ENCODE data around the gene KCNQ2. TPM values are rescaled to one million over a fixed set of nuclear protein-coding genes. Genes with fewer than 3 reads are reported as not detected.
"Not testable (repeated sequence)": the region's sequence is repeated elsewhere in the genome, so short reads cannot be mapped to it uniquely, and the experiment has no call there.

Gene KCNQ2
- total RNA-seq, 2 experiments from 2014 or later: 0.10 to 0.12 TPM

GRCh38 chr20:63481503-63481902, 9.0 kb upstream of the KCNQ2 start:
- ChIA-PET CTCF (no interaction called here), POLR2A (no interaction called here)

GRCh38 chr20:63479695-63480419, 7.4 kb upstream of the KCNQ2 start:
- peaks cover 20% of the 10 kb centered on the region for H3K27me3 Mint-ChIP-seq
- H3K4me1 Mint-ChIP-seq; H3K27ac Mint-ChIP-seq; POLR2A ChIA-PET; CTCF ChIA-PET; DNase-seq; H3K36me3 Mint-ChIP-seq (ENCODE audit: low read depth); H3K4me3 Mint-ChIP-seq; H3K9me3 Mint-ChIP-seq: not testable (repeated sequence)

More at GRCh38 chr20:63481503-63481902, 9.0 kb upstream of the KCNQ2 start:
- Mint-ChIP-seq H3K27me3 (peaks cover 14% of the 10 kb centered on the region), H3K4me3 (no peak overlapping the region), H3K4me1 (no peaks in the 10 kb centered on the region), H3K9me3 (no peaks in the 10 kb centered on the region), H3K27ac (no peak overlapping the region), H3K36me3 (ENCODE audit: low read depth) (no peaks in the 10 kb centered on the region)
- no peak for DNase-seq

GRCh38 chr20:63478346-63479302, 6.2 kb upstream of the KCNQ2 start:
- POLR2A ChIA-PET: no interaction called here
- Mint-ChIP-seq H3K27me3 (peaks cover 25% of the 10 kb centered on the region), H3K9me3 (no peaks in the 10 kb centered on the region)

GRCh38 chr20:63477944-63478343, 5.5 kb upstream of the KCNQ2 start:
- Mint-ChIP-seq H3K4me1 (no peaks in the 10 kb centered on the region), H3K4me3 (no peak overlapping the region), H3K9me3 (no peaks in the 10 kb centered on the region), H3K27ac (no peak overlapping the region), H3K27me3 (peaks cover 24% of the 10 kb centered on the region), H3K36me3 (ENCODE audit: low read depth) (no peaks in the 10 kb centered on the region)
- CTCF ChIA-PET: interaction anchor here (1.4 kb wide), 1 partner anchor 18 kb away, joined by 5 read pairs; no protein-coding TSS in a partner anchor
- POLR2A ChIA-PET: no interaction called here
- DNase-seq: no peak

More at GRCh38 chr20:63478346-63479302, 6.2 kb upstream of the KCNQ2 start:
- no peaks in the 10 kb centered on the region for H3K4me1 Mint-ChIP-seq
- no peaks in the 10 kb centered on the region for H3K36me3 Mint-ChIP-seq (ENCODE audit: low read depth)
- no peak overlapping the region for H3K4me3 Mint-ChIP-seq
- DNase-seq: no peak
- no peak overlapping the region for H3K27ac Mint-ChIP-seq
- CTCF ChIA-PET: interaction anchor here (1.4 kb wide), 1 partner anchor 17 kb away, joined by 5 read pairs; no protein-coding TSS in a partner anchor

GRCh38 chr20:63477061-63477616, 4.7 kb upstream of the KCNQ2 start:
- POLR2A ChIA-PET: interaction anchor here (0.6 kb wide), 1 partner anchor 31 kb away, joined by 13 read pairs; no protein-coding TSS in a partner anchor
- H3K36me3 Mint-ChIP-seq (ENCODE audit: low read depth): no peaks in the 10 kb centered on the region
- H3K9me3 Mint-ChIP-seq: no peaks in the 10 kb centered on the region
- H3K4me1 Mint-ChIP-seq: no peaks in the 10 kb centered on the region
- no peak for DNase-seq
- no peak overlapping the region for H3K4me3 Mint-ChIP-seq
- no peak overlapping the region for H3K27ac Mint-ChIP-seq
- CTCF ChIA-PET: interaction anchor here (1.4 kb wide), 1 partner anchor 19 kb away, joined by 5 read pairs; no protein-coding TSS in a partner anchor
- peaks cover 21% of the 10 kb centered on the region for H3K27me3 Mint-ChIP-seq

GRCh38 chr20:63475209-63475608, 2.8 kb upstream of the KCNQ2 start:
- ChIA-PET CTCF (interaction anchor here (1.4 kb wide), 1 partner anchor 10 kb away, joined by 3 read pairs; no protein-coding TSS in a partner anchor), POLR2A (no interaction called here)
- DNase-seq: peak; percentile 20
- Mint-ChIP-seq H3K27me3 (peaks cover 22% of the 10 kb centered on the region), H3K36me3 (ENCODE audit: low read depth) (no peaks in the 10 kb centered on the region), H3K4me1 (no peaks in the 10 kb centered on the region), H3K4me3 (no peak overlapping the region), H3K9me3 (no peaks in the 10 kb centered on the region), H3K27ac (no peak overlapping the region)

- Mint-ChIP-seq H3K4me1 (no peaks in the 10 kb centered on the region), H3K9me3 (no peaks in the 10 kb centered on the region), H3K27me3 (peaks cover 22% of the 10 kb centered on the region), H3K4me3 (no peak overlapping the region), H3K36me3 (ENCODE audit: low read depth) (no peaks in the 10 kb centered on the region), H3K27ac (no peak overlapping the region)
- ChIA-PET POLR2A (no interaction called here), CTCF (interaction anchor here (1.4 kb wide), 1 partner anchor 9 kb away, joined by 3 read pairs; no protein-coding TSS in a partner anchor)
- DNase-seq: no peak
These were observed 1.3 kb upstream of the KCNQ2 start for GRCh38 chr20:63473555-63474449.

GRCh38 chr20:63472862-63473390, 471 bp upstream of the KCNQ2 start:
- Mint-ChIP-seq H3K36me3 (ENCODE audit: low read depth) (no peaks in the 10 kb centered on the region), H3K4me3 (no peak overlapping the region), H3K4me1 (no peaks in the 10 kb centered on the region), H3K9me3 (no peaks in the 10 kb centered on the region), H3K27ac (no peak overlapping the region), H3K27me3 (peaks cover 22% of the 10 kb centered on the region)
- ChIA-PET POLR2A (no interaction called here), CTCF (no interaction called here)
- no peak for DNase-seq

GRCh38 chr20:63471717-63471980, 806 bp downstream of the KCNQ2 start:
- peaks cover 19% of the 10 kb centered on the region for H3K27me3 Mint-ChIP-seq
- POLR2A ChIA-PET: no interaction called here
- no peak for DNase-seq
- CTCF ChIA-PET: no interaction called here
- no peak overlapping the region for H3K4me3 Mint-ChIP-seq
- no peaks in the 10 kb centered on the region for H3K4me1 Mint-ChIP-seq
- no peaks in the 10 kb centered on the region for H3K36me3 Mint-ChIP-seq (ENCODE audit: low read depth)
- no peaks in the 10 kb centered on the region for H3K9me3 Mint-ChIP-seq
- no peak overlapping the region for H3K27ac Mint-ChIP-seq

- no peaks in the 10 kb centered on the region for H3K4me1 Mint-ChIP-seq
- peaks cover 19% of the 10 kb centered on the region for H3K27me3 Mint-ChIP-seq
- ChIA-PET CTCF (no interaction called here), POLR2A (no interaction called here)
- H3K4me3 Mint-ChIP-seq: no peak overlapping the region
- H3K27ac Mint-ChIP-seq: no peak overlapping the region
- no peaks in the 10 kb centered on the region for H3K9me3 Mint-ChIP-seq
- no peak for DNase-seq
- H3K36me3 Mint-ChIP-seq (ENCODE audit: low read depth): no peaks in the 10 kb centered on the region
These were observed 1.3 kb downstream of the KCNQ2 start for GRCh38 chr20:63471002-63471716.

- POLR2A ChIA-PET: no interaction called here
- Mint-ChIP-seq H3K27me3 (peaks cover 19% of the 10 kb centered on the region), H3K9me3 (no peaks in the 10 kb centered on the region), H3K4me1 (no peaks in the 10 kb centered on the region), H3K27ac (no peak overlapping the region), H3K36me3 (ENCODE audit: low read depth) (no peaks in the 10 kb centered on the region), H3K4me3 (no peak overlapping the region)
- CTCF ChIA-PET: no interaction called here
- no peak for DNase-seq
These were observed 2.0 kb downstream of the KCNQ2 start for GRCh38 chr20:63470410-63470809.

- Mint-ChIP-seq H3K36me3 (ENCODE audit: low read depth) (no peaks in the 10 kb centered on the region), H3K4me1 (no peaks in the 10 kb centered on the region), H3K4me3 (no peak overlapping the region), H3K27ac (no peak overlapping the region), H3K27me3 (peaks cover 12% of the 10 kb centered on the region), H3K9me3 (no peaks in the 10 kb centered on the region)
- CTCF ChIA-PET: no interaction called here
- no peak for DNase-seq
- POLR2A ChIA-PET: no interaction called here
These were observed 2.7 kb downstream of the KCNQ2 start for GRCh38 chr20:63469713-63470101.

Measured in activated CD4-positive, alpha-beta T cell treated with anti-CD3 and anti-CD28 coated beads, Interleukin-2, amount 10 ng/mL, durations not matched to agents 7 days and 5 days (primary cell).